SK-N-SH treated with all-trans-retinoic acid at 6 μM for 48 hours (cell line): ENCODE results near the gene CD8B.

Source experiments
- ATAC-seq: fragments of 200-7000 bp; cut with Tn5 transposase; 3 replicates; pipeline ENCODE4 v1.9.1; 2020; ENCODE audit warnings: mild to moderate bottlenecking, moderate library complexity
- ARNTL ChIP-seq: fragments of 450-650 bp; formaldehyde crosslinking; IDR thresholded peaks from 2 replicates; pipeline ENCODE4 v1.5.0; 2020; ENCODE audit warnings: low read depth, mild to moderate bottlenecking, moderate library complexity, borderline replicate concordance
- BACH2 ChIP-seq: fragments of 250-450 bp; sonication (Bioruptor Pico); IDR thresholded peaks from 2 replicates; pipeline ENCODE4 v1.9.0; 2021; ENCODE audit warnings: mild to moderate bottlenecking, borderline replicate concordance
- CREB5 ChIP-seq: fragments of 250-450 bp; sonication (Bioruptor Pico); IDR thresholded peaks from 2 replicates; pipeline ENCODE4 v1.5.1; 2020; ENCODE audit warnings: low read depth, mild to moderate bottlenecking, moderate library complexity
- CSDC2 ChIP-seq: fragments of 250-450 bp; sonication (Bioruptor Pico); IDR thresholded peaks from 2 replicates; pipeline ENCODE4 v1.5.0; 2020; ENCODE audit warnings: mild to moderate bottlenecking, moderate library complexity
- ISL1 ChIP-seq: fragments of 250-450 bp; sonication (Bioruptor Pico); IDR thresholded peaks from 2 replicates; pipeline ENCODE4 v2.1.2; 2022; ENCODE audit warnings: mild to moderate bottlenecking, moderate library complexity
- OSR1 ChIP-seq: fragments of 250-450 bp; sonication (Bioruptor Pico); IDR thresholded peaks from 2 replicates; pipeline ENCODE4 v1.8.0; 2022; ENCODE audit warnings: moderate library complexity, mild to moderate bottlenecking, inconsistent platforms
- PATZ1 ChIP-seq: fragments of 250-450 bp; sonication (Bioruptor Pico); IDR thresholded peaks from 2 replicates; pipeline ENCODE4 v1.8.0; 2020; ENCODE audit warnings: mild to moderate bottlenecking, moderate library complexity, borderline replicate concordance
- POU6F1 ChIP-seq: fragments of 250-450 bp; sonication (Bioruptor Pico); IDR thresholded peaks from 2 replicates; pipeline ENCODE4 v1.8.0; 2021; ENCODE audit warnings: low read depth, mild to moderate bottlenecking, moderate library complexity, borderline replicate concordance
- PPARA ChIP-seq: fragments of 250-450 bp; sonication (Bioruptor Pico); IDR thresholded peaks from 2 replicates; pipeline ENCODE4 v1.5.0; 2020; ENCODE audit warnings: mild to moderate bottlenecking, borderline replicate concordance
- SNAI2 ChIP-seq: fragments of 250-450 bp; sonication (Bioruptor Pico); IDR thresholded peaks from 2 replicates; pipeline ENCODE4 v1.5.0; 2020; ENCODE audit warnings: mild to moderate bottlenecking, moderate library complexity
- TCF4 ChIP-seq: fragments of 250-450 bp; sonication (Bioruptor Pico); IDR thresholded peaks from 2 replicates; pipeline ENCODE4 v1.8.0; 2021; ENCODE audit warnings: mild to moderate bottlenecking, moderate library complexity, borderline replicate concordance
- TSHZ2 ChIP-seq: fragments of 250-450 bp; sonication (Bioruptor Pico); IDR thresholded peaks from 2 replicates; pipeline ENCODE4 v1.5.0; 2020; ENCODE audit warnings: mild to moderate bottlenecking, moderate library complexity
- ZC3H10 ChIP-seq: fragments of 250-450 bp; sonication (Bioruptor Pico); IDR thresholded peaks from 2 replicates; pipeline ENCODE4 v1.5.1; 2021; ENCODE audit warnings: mild to moderate bottlenecking, moderate library complexity
- ZFP3 ChIP-seq: fragments of 250-450 bp; sonication (Bioruptor Pico); IDR thresholded peaks from 2 replicates; pipeline ENCODE4 v1.5.0; 2020; ENCODE audit warnings: mild to moderate bottlenecking, moderate library complexity
- ZFP30 ChIP-seq: fragments of 450-650 bp; formaldehyde crosslinking; IDR thresholded peaks from 2 replicates; pipeline ENCODE4 v1.5.0; 2022; ENCODE audit warnings: mild to moderate bottlenecking, moderate library complexity
- ZNF565 ChIP-seq: fragments of 450-650 bp; formaldehyde crosslinking; conservative IDR thresholded peaks from 2 replicates; pipeline ENCODE4 v1.5.0; 2020; ENCODE audit warnings: low read depth, mild to moderate bottlenecking, moderate library complexity
- ZNF70 ChIP-seq: fragments of 450-650 bp; formaldehyde crosslinking; IDR thresholded peaks from 2 replicates; pipeline ENCODE4 v1.5.0; 2020; ENCODE audit warnings: mild to moderate bottlenecking, moderate library complexity
- ZNF8 ChIP-seq: fragments of 450-650 bp; formaldehyde crosslinking; IDR thresholded peaks from 2 replicates; pipeline ENCODE4 v1.5.0; 2020; ENCODE audit warnings: mild to moderate bottlenecking, moderate library complexity
- TF ChIP-seq, protein P1 (sequence below): fragments of 250-450 bp; sonication (Bioruptor Pico); IDR thresholded peaks from 2 replicates; pipeline ENCODE4 v1.5.1; 2021; ENCODE audit warnings: mild to moderate bottlenecking, moderate library complexity

The CD8B gene

GRCh38 chr2:86788881-86789686 lies 72.6 kb downstream of the CD8B start:
- TF ChIP-seq ZNF8 (CRISPR knock-in tag) (no peak), TCF4 (CRISPR knock-in tag) (no peak), PATZ1 (no peak), PPARA (no peak), CSDC2 (CRISPR knock-in tag) (no peak), POU6F1 (no peak), OSR1 (CRISPR knock-in tag) (no peak), BACH2 (CRISPR knock-in tag) (no peak), ARNTL (no peak), CREB5 (no peak), ZNF565 (CRISPR knock-in tag) (no peak)
- no peak for ATAC-seq

GRCh38 chr2:86788165-86788564 lies 73.5 kb downstream of the CD8B start:
- TF ChIP-seq SNAI2 (CRISPR knock-in tag) = no peak
- TF ChIP-seq CSDC2 (CRISPR knock-in tag) = no peak
- no peak for TF ChIP-seq ZNF565 (CRISPR knock-in tag)
- TF ChIP-seq, protein P1, sequence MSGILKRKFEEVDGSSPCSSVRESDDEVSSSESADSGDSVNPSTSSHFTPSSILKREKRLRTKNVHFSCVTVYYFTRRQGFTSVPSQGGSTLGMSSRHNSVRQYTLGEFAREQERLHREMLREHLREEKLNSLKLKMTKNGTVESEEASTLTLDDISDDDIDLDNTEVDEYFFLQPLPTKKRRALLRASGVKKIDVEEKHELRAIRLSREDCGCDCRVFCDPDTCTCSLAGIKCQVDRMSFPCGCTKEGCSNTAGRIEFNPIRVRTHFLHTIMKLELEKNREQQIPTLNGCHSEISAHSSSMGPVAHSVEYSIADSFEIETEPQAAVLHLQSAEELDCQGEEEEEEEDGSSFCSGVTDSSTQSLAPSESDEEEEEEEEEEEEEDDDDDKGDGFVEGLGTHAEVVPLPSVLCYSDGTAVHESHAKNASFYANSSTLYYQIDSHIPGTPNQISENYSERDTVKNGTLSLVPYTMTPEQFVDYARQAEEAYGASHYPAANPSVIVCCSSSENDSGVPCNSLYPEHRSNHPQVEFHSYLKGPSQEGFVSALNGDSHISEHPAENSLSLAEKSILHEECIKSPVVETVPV (CRISPR knock-in tag) = no peak
- no peak for TF ChIP-seq POU6F1
- TF ChIP-seq ISL1 (CRISPR knock-in tag) = no peak
- TF ChIP-seq PPARA = no peak
- no peak for ATAC-seq

- TF ChIP-seq ZFP3 = no peak
- no peak for TF ChIP-seq ZNF70 (CRISPR knock-in tag)
- no peak for TF ChIP-seq ZC3H10 (CRISPR knock-in tag)
- TF ChIP-seq ZFP30 (CRISPR knock-in tag) = no peak
- TF ChIP-seq TSHZ2 (CRISPR knock-in tag) = no peak
- no peak for TF ChIP-seq PATZ1
- TF ChIP-seq TCF4 (CRISPR knock-in tag) = no peak
- TF ChIP-seq CSDC2 (CRISPR knock-in tag) = no peak
- TF ChIP-seq, protein P1 (CRISPR knock-in tag) = no peak
- ATAC-seq = no peak
Measured at GRCh38 chr2:86787736-86788135, 74.0 kb downstream of the CD8B start.
